ENCODE measurements around the gene THAP6.
"Not testable (repeated sequence)": the region's sequence is repeated elsewhere in the genome, so short reads cannot be mapped to it uniquely, and the experiment has no call there.

THAP6 gene

GRCh38 chr4:75505630-75506029 lies 8.6 kb upstream of the THAP6 start:
- no peak for DNase-seq (ENCODE audit: low read depth)
- H3K4me3 ChIP-seq (ENCODE audit: low read length) = no peak overlapping the region
- no peak for TF ChIP-seq CTCF (conservative IDR thresholded peaks at IDR 0.05; ENCODE audit: low read depth, low read length)

- not testable (repeated sequence) for H3K4me3 ChIP-seq (ENCODE audit: low read length); DNase-seq (ENCODE audit: low read depth)
These were observed 4.7 kb upstream of the THAP6 start for GRCh38 chr4:75509592-75509991.

GRCh38 chr4:75511841-75512240 lies 2.4 kb upstream of the THAP6 start:
- no peak for DNase-seq (ENCODE audit: low read depth)
- TF ChIP-seq CTCF (conservative IDR thresholded peaks at IDR 0.05; ENCODE audit: low read depth, low read length) = no peak
- H3K4me3 ChIP-seq (ENCODE audit: low read length) = no peak overlapping the region

GRCh38 chr4:75512386-75513211 lies 1.7 kb upstream of the THAP6 start:
- peak overlapping the region; percentile 88 for H3K4me3 ChIP-seq (ENCODE audit: low read length)
- TF ChIP-seq CTCF (conservative IDR thresholded peaks at IDR 0.05; ENCODE audit: low read depth, low read length) = no peak
- DNase-seq (ENCODE audit: low read depth) = no peak

GRCh38 chr4:75513526-75514130 lies 645 bp upstream of the THAP6 start:
- H3K4me3 ChIP-seq (ENCODE audit: low read length) = peak overlapping the region; percentile 88
- DNase-seq (ENCODE audit: low read depth) = no peak
- TF ChIP-seq CTCF (conservative IDR thresholded peaks at IDR 0.05; ENCODE audit: low read depth, low read length) = no peak

GRCh38 chr4:75514949-75515612 lies 808 bp downstream of the THAP6 start:
- peak overlapping the region; percentile 88 for H3K4me3 ChIP-seq (ENCODE audit: low read length)
- DNase-seq (ENCODE audit: low read depth) = no peak
- no peak for TF ChIP-seq CTCF (conservative IDR thresholded peaks at IDR 0.05; ENCODE audit: low read depth, low read length)

- no peak for DNase-seq (ENCODE audit: low read depth)
- H3K4me3 ChIP-seq (ENCODE audit: low read length) = no peak overlapping the region
- no peak for TF ChIP-seq CTCF (conservative IDR thresholded peaks at IDR 0.05; ENCODE audit: low read depth, low read length)
These were observed 1.9 kb downstream of the THAP6 start for GRCh38 chr4:75516144-75516543.

GRCh38 chr4:75519452-75519851 lies 5.2 kb downstream of the THAP6 start:
- not testable (repeated sequence) for H3K4me3 ChIP-seq (ENCODE audit: low read length); DNase-seq (ENCODE audit: low read depth)
